GM04504 (cell line): Measurements from ENCODE around the gene MAD2L1BP.
"Not testable (repeated sequence)": the region's sequence is repeated elsewhere in the genome, so short reads cannot be mapped to it uniquely, and the experiment has no call there.

ENCODE experiments used
- DNase-seq: peaks from one replicate; pipeline ENCODE4 v3.0.0-alpha.2; 2012; ENCODE audit warnings: low read depth

Gene MAD2L1BP

GRCh38 chr6:43635387-43636307 lies at the start of gene MAD2L1BP:
Gene MAD2L1BP, plus strand, starts transcription at chr6:43635840. Its CDS starts 36 bp downstream, at chr6:43635876.
- no peak for DNase-seq

- no peak for DNase-seq
These were observed 47.4 kb upstream of the MAD2L1BP start for GRCh38 chr6:43588194-43588593.

GRCh38 chr6:43589564-43589963 lies 46.1 kb upstream of the MAD2L1BP start:
- DNase-seq, result not testable (repeated sequence)

- no peak for DNase-seq
These were observed 41.7 kb upstream of the MAD2L1BP start for GRCh38 chr6:43593938-43594337.

- no peak for DNase-seq
These were observed 35.0 kb upstream of the MAD2L1BP start for GRCh38 chr6:43600595-43600994.

GRCh38 chr6:43604174-43604573 lies 31.5 kb upstream of the MAD2L1BP start:
- DNase-seq, result no peak

- no peak for DNase-seq
These were observed 29.6 kb upstream of the MAD2L1BP start for GRCh38 chr6:43606019-43606418.

GRCh38 chr6:43608310-43608763 lies 27.3 kb upstream of the MAD2L1BP start:
- DNase-seq, result peak; percentile 49

GRCh38 chr6:43608807-43609206 lies 26.8 kb upstream of the MAD2L1BP start:
- no peak for DNase-seq

GRCh38 chr6:43609402-43609801 lies 26.2 kb upstream of the MAD2L1BP start:
- no peak for DNase-seq

GRCh38 chr6:43610431-43610830 lies 25.2 kb upstream of the MAD2L1BP start:
- no peak for DNase-seq

- DNase-seq, result no peak
These were observed 21.8 kb upstream of the MAD2L1BP start for GRCh38 chr6:43613721-43614395.

- no peak for DNase-seq
These were observed 21.3 kb upstream of the MAD2L1BP start for GRCh38 chr6:43614396-43614730.

- DNase-seq, result no peak
These were observed 18.7 kb upstream of the MAD2L1BP start for GRCh38 chr6:43616725-43617472.

- DNase-seq, result no peak
These were observed 14.4 kb upstream of the MAD2L1BP start for GRCh38 chr6:43621078-43621835.

GRCh38 chr6:43621836-43622180 lies 13.8 kb upstream of the MAD2L1BP start:
- no peak for DNase-seq

- no peak for DNase-seq
These were observed 13.1 kb upstream of the MAD2L1BP start for GRCh38 chr6:43622541-43622940.

- DNase-seq, result no peak
These were observed 11.5 kb upstream of the MAD2L1BP start for GRCh38 chr6:43623880-43624785.

GRCh38 chr6:43624786-43625288 lies 10.8 kb upstream of the MAD2L1BP start:
- DNase-seq, result no peak

- no peak for DNase-seq
These were observed 10.1 kb upstream of the MAD2L1BP start for GRCh38 chr6:43625393-43625992.
